Mucosa of rectum (tissue), 2 donors: ENCODE data around the gene PWWP2B.

Experiments
- H3K27ac ChIP-seq, 2 donors: one replicate each; pipeline ENCODE4 v1.7.0; 2013; ENCODE audit warnings: inconsistent platforms in 2 of 2, low read depth in 2 of 2, low read length in 2 of 2
- H3K27me3 ChIP-seq, 2 donors: one replicate each; pipeline ENCODE4 v1.7.0; 2013; ENCODE audit warnings: low read length in 2 of 2; ENCODE audit not compliant: control insufficient read depth in 2 of 2, insufficient read depth in 2 of 2
- H3K36me3 ChIP-seq, 2 donors: one replicate each; pipeline ENCODE4 v1.7.0; 2013; ENCODE audit warnings: low read length in 2 of 2; ENCODE audit not compliant: control insufficient read depth in 2 of 2, insufficient read depth in 2 of 2
- H3K4me1 ChIP-seq, 2 donors: one replicate each; pipeline ENCODE4 v1.7.0; 2013; ENCODE audit warnings: low read length in 2 of 2, mild to moderate bottlenecking in 1 of 2; ENCODE audit not compliant: control insufficient read depth in 2 of 2, insufficient read depth in 2 of 2
- H3K4me3 ChIP-seq, 2 donors: one replicate each; pipeline ENCODE4 v1.7.0; 2013; ENCODE audit warnings: low read length in 2 of 2
- H3K9ac ChIP-seq, 2 donors: one replicate each; pipeline ENCODE4 v1.7.0; 2013; ENCODE audit warnings: low read length in 2 of 2, low read depth in 1 of 2, mild to moderate bottlenecking in 1 of 2
- H3K9me3 ChIP-seq, 2 donors: one replicate each; pipeline ENCODE4 v1.7.0; 2013; ENCODE audit warnings: low read length in 2 of 2; ENCODE audit not compliant: control insufficient read depth in 2 of 2
- donor health status: healthy.
- donor health status: Normal muscosa, but diverticular disease.

The PWWP2B gene

DNA sequence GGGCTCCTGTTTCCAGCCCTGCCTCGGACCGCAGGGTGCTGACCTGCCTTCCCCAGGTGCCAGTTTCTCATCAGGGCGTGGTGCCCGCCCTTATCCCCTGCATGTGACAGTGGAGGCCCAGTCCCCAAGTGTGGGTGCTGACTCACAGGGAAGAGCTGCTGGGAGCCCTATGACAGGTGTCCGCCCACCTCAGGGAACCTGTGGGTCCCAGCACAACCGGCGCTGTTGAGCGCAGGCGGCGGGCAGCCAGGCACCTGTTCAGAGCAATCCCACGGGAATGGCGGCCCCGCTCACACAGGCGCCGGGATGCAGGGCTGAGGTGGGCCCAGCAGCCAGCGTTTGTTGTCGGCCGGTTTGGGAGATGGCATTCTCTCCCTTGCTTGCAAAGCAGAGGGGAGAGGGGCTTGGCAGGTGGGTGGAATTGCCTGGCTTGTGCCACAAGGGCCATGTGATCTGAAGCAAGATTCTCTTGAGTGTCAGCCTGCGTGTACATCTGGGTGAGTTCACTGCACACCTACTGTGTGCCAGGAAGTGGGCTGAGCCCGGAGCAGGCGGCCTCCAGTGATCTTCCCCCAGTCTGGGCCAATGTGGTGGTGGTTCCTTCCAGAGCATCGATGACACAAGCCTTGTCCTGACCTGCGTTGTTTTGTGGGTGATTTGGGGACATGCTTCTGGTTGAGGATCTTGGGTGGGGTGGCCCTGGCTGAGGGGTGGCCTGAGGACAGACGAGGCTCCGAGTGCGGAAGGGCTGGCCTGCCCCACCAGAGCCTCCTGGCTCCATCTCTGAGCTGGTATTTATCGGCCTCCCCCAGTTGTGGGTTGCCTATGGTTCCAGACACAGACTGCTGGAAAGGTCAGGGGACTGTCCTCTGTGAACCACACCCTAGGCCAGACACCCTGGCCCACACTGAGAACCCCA, 2.4 kb downstream of the PWWP2B start:
- Histone ChIP-seq H3K9me3 (no peaks in the 10 kb centered on the region), H3K27me3 (no peaks in the 10 kb centered on the region), H3K36me3 (peaks cover 0 to 1% of the 10 kb centered on the region in 2 donors), H3K4me3 (peak overlapping the region; percentile 20 to 52), H3K27ac (peak overlapping the region; percentile 94 to 96), H3K4me1 (peaks cover 58 to 75% of the 10 kb centered on the region in 2 donors), H3K9ac (peak overlapping the region; percentile 52 to 86)

DNA sequence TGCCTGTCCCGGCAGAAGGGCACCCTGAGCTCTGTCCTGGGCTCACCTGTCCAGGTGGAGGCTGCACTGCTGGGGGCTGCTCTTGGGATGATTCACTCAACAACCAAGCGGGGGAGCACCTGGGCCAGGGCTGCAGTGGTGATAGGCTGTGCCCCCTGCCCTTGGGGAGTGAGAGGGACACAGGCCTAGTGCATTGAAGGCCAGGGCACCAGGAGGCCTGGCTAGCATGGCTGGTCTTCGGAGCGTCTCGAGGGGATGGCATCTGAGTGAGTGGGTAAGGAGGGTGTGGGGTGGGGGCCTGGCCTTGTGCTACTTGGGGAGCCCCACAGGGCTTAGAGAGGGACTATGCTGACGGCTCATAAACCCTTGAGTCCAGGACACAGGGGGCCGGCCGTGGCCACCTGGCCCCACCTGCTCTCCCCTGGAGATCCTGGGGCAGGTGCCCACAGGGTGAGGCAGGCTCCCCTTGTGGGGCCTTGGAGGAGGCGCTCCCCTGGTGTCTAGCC, 3.1 kb downstream of the PWWP2B start:
- Histone ChIP-seq H3K27me3 (no peaks in the 10 kb centered on the region), H3K36me3 (peaks cover under 1 to 2% of the 10 kb centered on the region in 2 donors), H3K4me1 (peaks cover 58 to 73% of the 10 kb centered on the region in 2 donors), H3K4me3 (peak overlapping the region in 1 of 2 donors; percentile 52), H3K9ac (peak overlapping the region in 1 of 2 donors; percentile 86), H3K27ac (peak overlapping the region; percentile 94 to 96), H3K9me3 (no peaks in the 10 kb centered on the region)

DNA sequence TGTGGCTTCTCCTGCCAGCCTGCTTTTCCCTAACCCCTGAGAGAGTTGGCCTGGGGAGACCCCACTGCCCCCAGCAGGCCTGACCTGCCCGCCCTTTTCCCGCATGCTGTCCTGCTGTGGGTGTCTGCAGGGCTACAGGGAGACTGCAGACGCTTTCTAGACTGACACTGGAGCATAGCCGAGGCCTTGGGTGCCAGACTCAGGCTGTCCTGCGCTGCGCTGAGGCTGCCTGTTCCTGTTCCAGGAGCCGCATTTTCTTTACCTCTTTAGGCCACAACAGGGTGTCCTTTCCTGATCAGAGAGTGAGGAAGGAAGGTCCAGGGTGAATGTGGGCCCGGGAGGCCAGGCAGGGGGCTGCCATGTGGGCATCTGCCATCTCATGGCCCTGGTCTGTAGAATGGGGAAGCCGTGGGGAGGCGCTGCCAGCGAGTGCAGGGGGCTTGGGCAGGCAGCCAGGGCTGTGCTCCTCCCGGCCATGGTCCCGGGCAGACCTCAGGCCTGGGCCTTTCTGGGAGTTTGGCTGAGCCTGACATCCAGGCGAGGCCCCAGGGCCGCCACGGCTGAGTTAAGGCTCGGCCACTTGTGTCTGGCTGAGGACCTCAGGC, 3.6 kb downstream of the PWWP2B start:
- Histone ChIP-seq H3K9ac (peak overlapping the region; percentile 66 to 86), H3K4me1 (peaks cover 54 to 67% of the 10 kb centered on the region in 2 donors), H3K27me3 (no peaks in the 10 kb centered on the region), H3K27ac (peak overlapping the region; percentile 94 to 96), H3K36me3 (peaks cover 6 to 7% of the 10 kb centered on the region in 2 donors), H3K4me3 (no peak overlapping the region), H3K9me3 (no peaks in the 10 kb centered on the region)

DNA sequence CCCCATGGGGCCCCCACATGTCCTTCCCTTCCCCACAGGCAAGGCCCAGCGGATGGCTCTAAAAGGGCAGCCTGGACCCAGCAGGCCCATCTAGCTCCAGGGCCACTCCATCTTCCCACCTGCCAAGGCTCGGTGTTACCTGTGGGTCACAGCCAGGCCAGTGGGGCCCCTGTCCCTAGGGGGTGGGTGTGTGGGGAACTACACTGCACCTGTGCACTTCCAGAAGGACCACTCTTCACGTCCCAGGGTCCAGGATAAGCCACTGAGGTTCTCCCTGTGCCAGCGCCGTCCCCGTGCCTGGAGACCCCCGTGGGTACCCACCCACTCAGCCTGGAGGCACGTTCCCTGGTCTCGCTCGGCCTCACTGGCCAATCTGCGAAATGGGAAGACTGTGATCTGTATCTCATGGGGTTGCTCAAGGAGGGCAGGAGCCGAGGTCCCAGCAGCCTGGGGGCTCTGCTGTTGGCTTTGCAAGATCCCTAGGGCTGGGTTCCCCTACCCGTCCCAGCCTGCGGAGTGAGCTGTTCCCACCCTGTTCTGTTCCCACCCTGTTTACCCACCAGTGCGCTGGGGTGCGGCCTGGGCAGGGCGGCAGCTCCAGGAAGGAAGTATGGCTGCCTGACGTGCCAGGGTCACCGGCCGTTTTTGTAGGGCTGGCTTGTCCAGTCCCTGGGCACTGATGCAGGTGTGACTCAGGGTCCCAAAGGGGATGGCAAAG, 4.6 kb downstream of the PWWP2B start:
- Histone ChIP-seq H3K4me3 (peak overlapping the region; percentile 48 to 50), H3K27me3 (no peaks in the 10 kb centered on the region), H3K9me3 (no peaks in the 10 kb centered on the region), H3K9ac (peak overlapping the region; percentile 66 to 86), H3K27ac (peak overlapping the region; percentile 94 to 96), H3K4me1 (peaks cover 55 to 69% of the 10 kb centered on the region in 2 donors), H3K36me3 (peaks cover 15 to 16% of the 10 kb centered on the region in 2 donors)

DNA sequence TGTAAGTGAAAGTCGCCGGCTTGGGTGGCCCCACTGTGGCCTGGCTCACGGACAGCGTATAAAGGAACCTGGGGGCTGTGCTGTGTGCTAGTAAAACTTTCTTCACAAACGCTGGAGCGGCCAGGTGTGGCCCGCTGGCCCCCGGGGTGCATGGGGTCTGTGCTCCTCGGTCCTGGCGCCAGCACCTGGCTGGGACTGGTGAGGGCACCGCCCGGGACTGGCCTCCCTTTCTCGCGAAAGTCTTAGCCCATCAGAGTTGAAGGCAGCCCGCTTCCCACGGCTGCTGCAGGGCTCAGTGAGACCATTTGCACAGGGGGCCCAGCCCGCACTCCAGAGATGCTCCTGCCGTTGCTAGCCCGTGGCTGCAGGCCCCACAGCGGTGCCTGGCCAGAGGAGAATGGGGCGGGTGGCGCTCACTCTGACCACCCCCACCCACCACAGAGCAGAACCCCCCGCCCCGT, 5.8 kb downstream of the PWWP2B start:
- no peak overlapping the region for H3K4me3 ChIP-seq
- H3K4me1 ChIP-seq: peaks cover 62 to 79% of the 10 kb centered on the region in 2 donors
- peak overlapping the region; percentile 94 to 96 for H3K27ac ChIP-seq
- H3K9me3 ChIP-seq: no peaks in the 10 kb centered on the region
- peak overlapping the region in 1 of 2 donors; percentile 86 for H3K9ac ChIP-seq
- no peaks in the 10 kb centered on the region for H3K27me3 ChIP-seq
- peaks cover 15 to 16% of the 10 kb centered on the region in 2 donors for H3K36me3 ChIP-seq

DNA sequence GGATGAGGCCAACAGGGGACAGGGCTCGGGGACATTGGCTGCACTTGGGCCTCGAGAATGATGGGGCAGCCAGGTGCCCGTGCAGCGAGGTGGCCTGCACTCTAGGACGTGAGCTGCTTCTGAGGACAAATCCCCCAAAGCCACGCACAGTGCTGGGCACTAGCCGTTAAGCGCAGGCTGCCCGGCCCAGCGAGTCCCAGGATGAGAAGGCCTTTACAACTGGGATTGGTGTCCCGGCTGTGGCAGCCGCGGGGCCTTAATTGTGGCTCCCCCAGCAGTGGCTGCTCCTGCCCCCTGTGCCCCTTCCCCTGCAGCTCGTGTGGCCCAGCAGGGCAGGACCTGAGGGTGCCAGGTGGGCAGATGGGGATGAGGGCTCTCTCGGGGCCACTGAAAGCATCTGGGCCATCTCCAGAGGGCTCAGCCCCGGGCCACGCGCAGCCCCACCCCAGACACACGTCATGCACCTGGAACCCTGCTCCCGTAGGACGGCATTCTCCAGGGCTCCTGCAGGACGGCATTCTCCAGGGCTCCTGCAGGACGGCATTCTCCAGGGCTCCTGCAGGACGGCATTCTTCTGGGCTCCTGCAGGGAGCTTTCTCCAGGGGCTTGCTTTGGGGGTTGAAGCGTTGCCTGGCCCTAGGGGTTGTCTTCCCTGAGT, 6.6 kb downstream of the PWWP2B start:
- peaks cover 15 to 16% of the 10 kb centered on the region in 2 donors for H3K36me3 ChIP-seq
- H3K27ac ChIP-seq: peak overlapping the region; percentile 26 to 38
- peaks cover 62 to 79% of the 10 kb centered on the region in 2 donors for H3K4me1 ChIP-seq

DNA sequence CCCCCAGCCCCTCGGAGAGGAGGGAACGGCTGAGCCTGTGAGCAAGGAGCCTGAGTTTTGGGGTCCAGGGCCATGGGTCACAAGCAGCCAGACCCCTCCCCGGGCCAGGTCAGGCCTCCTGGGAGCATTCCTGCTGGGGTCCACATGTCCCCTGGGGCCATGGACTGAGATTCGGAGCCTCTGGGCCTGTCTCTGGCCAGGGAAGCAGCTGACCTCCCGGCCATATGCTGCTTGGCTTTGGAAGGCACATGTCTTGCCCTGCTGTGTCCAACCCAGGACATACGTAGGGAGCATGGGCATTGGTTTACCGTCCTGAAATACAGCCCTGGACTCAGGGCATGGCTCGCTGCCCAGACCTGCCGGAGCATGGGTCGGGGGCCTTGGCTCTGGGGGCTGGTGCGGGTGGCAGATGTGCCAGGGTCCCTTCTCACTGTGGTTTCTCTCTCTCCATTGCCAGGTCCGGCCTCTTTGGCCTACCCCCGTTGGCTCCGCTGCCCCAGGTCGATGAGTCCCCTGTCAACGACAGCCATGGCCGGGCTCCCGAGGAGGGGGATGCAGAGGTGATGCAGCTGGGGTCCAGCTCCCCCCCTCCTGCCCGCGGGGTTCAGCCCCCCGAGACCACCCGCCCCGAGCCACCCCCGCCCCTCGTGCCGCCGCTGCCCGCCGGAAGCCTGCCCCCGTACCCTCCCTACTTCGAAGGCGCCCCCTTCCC, 7.3 kb downstream of the PWWP2B start:
- H3K4me3 ChIP-seq: no peak overlapping the region
- H3K27me3 ChIP-seq: no peaks in the 10 kb centered on the region
- H3K27ac ChIP-seq: peak overlapping the region in 1 of 2 donors; percentile 38
- peaks cover 64 to 80% of the 10 kb centered on the region in 2 donors for H3K4me1 ChIP-seq
- peaks cover 15 to 16% of the 10 kb centered on the region in 2 donors for H3K36me3 ChIP-seq
- no peaks in the 10 kb centered on the region for H3K9me3 ChIP-seq
- peak overlapping the region in 1 of 2 donors; percentile 50 for H3K9ac ChIP-seq

More for the DNA sequence above, 6.6 kb downstream of the PWWP2B start:
- H3K27me3 ChIP-seq: no peaks in the 10 kb centered on the region
- H3K4me3 ChIP-seq: no peak overlapping the region
- H3K9me3 ChIP-seq: no peaks in the 10 kb centered on the region
- peak overlapping the region in 1 of 2 donors; percentile 50 for H3K9ac ChIP-seq

DNA sequence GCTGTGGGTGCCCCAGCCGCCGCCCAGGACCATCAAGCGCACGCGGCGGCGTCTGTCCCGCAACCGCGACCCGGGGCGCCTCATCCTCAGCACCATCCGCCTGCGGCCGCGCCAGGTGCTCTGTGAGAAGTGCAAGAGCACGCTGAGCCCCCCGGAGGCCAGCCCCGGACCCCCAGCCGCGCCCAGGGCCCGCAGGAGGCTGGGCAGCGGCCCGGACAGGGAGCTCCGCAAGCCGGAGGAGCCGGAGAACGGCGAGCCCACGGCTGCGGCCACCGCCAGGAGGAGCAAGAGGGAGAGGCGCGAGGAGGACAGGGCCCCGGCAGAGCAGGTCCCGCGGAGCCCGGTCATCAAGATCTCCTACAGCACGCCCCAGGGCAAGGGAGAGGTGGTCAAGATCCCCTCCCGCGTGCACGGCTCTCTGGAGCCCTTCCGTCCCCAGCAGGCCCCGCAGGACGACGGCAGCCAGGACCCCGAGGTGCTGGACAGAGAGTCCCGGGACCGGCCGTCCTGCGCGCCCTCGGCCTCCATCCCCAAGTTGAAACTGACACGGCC, 8.0 kb downstream of the PWWP2B start:
- no peaks in the 10 kb centered on the region for H3K27me3 ChIP-seq
- no peak overlapping the region for H3K27ac ChIP-seq
- no peak overlapping the region for H3K4me3 ChIP-seq
- H3K9me3 ChIP-seq: no peaks in the 10 kb centered on the region
- H3K4me1 ChIP-seq: peaks cover 64 to 80% of the 10 kb centered on the region in 2 donors
- H3K9ac ChIP-seq: no peak overlapping the region
- H3K36me3 ChIP-seq: peaks cover 15 to 16% of the 10 kb centered on the region in 2 donors
